ENCODE data around the gene SRP68. TPM values are rescaled to one million over a fixed set of nuclear protein-coding genes. Genes with fewer than 3 reads are reported as not detected.
"Not testable (repeated sequence)": the region's sequence is repeated elsewhere in the genome, so short reads cannot be mapped to it uniquely, and the experiment has no call there.

SRP68 gene
- total and polyA plus RNA-seq, 3 donors from 2014 or later, result 49.2 to 79.6 (median 53.4) TPM

GRCh38 chr17:76080768-76081287 is 8.5 kb upstream of the SRP68 start:
- no peaks in the 10 kb centered on the region for H3K27me3 ChIP-seq
- intact Hi-C loops (cut with DNase I; ENCODE audit: low total_unique reads), result no loop called here
- DNase-seq, result no peak
- H3K36me3 ChIP-seq (ENCODE audit: low read depth, missing control alignments), result no peaks in the 10 kb centered on the region
- H3K4me3 ChIP-seq, result no peak overlapping the region
- TF ChIP-seq POLR2A (IDR thresholded peaks at IDR 0.05) (no peak), CTCF (IDR thresholded peaks at IDR 0.05) (no peak)
- H3K4me1 ChIP-seq, result peaks cover 23% of the 10 kb centered on the region
- H3K9me3 ChIP-seq, result no peaks in the 10 kb centered on the region
- 56 to 58% methylated on average over 6 of the region's 6 CpGs for WGBS, 2 donors
- no peak overlapping the region for H3K27ac ChIP-seq

DNA sequence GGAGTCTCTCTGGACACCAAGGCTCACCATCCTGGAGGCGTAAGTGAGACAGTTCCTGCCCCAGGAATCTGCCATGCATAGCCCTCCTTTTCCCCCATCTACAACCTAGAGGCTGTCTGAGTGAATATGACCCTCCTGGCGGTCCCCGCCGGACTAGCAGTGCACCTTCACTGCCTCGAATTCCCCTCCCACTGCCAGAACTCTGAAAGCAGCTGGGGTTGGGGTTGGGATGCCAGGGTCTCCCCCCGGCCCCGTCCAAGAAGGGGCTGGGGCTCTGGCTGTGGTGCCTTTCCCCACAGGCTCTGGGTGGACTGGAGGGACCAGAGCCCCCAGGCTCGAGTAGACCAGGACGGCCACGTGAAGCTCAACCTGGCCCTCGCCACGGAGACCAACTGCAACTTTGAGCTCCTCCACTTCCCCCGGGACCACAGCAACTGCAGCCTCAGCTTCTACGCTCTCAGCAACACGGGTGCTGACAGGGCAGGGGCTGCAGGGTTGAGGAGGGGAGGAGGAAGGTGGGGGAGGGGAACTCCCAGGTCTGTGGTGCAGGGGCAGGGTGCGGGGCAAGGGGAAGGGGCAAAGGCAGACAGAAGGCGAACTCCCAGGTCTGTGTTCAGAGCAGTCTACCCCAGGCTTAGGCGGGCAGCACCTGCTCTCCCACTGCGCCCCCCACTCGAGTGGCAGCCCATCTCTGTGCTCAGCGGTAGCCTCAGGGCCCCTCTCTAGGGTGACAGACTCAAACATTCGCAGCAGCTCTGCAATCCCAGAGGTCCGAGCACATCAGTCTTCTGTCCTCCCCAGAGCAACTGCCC is 7.8 kb upstream of the SRP68 start:
- Histone ChIP-seq H3K4me3 (no peak overlapping the region), H3K27ac (no peak overlapping the region), H3K36me3 (ENCODE audit: low read depth, missing control alignments) (no peaks in the 10 kb centered on the region), H3K9me3 (no peaks in the 10 kb centered on the region), H3K4me1 (peaks cover 30% of the 10 kb centered on the region), H3K27me3 (no peaks in the 10 kb centered on the region)
- intact Hi-C loops (cut with DNase I; ENCODE audit: low total_unique reads), result no loop called here
- TF ChIP-seq POLR2A (IDR thresholded peaks at IDR 0.05) (no peak), CTCF (IDR thresholded peaks at IDR 0.05) (no peak)
- WGBS, 2 donors, result 28 to 32% methylated on average over 13 to 22 of the region's 23 CpGs
- no peak for DNase-seq

GRCh38 chr17:76079535-76079955 is 7.2 kb upstream of the SRP68 start:
- Histone ChIP-seq H3K4me3 (no peak overlapping the region), H3K4me1 (peaks cover 36% of the 10 kb centered on the region), H3K27ac (no peak overlapping the region), H3K27me3 (no peaks in the 10 kb centered on the region), H3K9me3 (no peaks in the 10 kb centered on the region), H3K36me3 (ENCODE audit: low read depth, missing control alignments) (no peaks in the 10 kb centered on the region)
- TF ChIP-seq CTCF (IDR thresholded peaks at IDR 0.05), result no peak
- no peak for TF ChIP-seq POLR2A (IDR thresholded peaks at IDR 0.05)
- intact Hi-C loops (cut with DNase I; ENCODE audit: low total_unique reads), result no loop called here
- DNase-seq, result no peak
- WGBS, 2 donors, result 42% methylated on average over 9 of the region's 9 CpGs; no CpG with 5 or more reads in 1 of the 2 donors

DNA sequence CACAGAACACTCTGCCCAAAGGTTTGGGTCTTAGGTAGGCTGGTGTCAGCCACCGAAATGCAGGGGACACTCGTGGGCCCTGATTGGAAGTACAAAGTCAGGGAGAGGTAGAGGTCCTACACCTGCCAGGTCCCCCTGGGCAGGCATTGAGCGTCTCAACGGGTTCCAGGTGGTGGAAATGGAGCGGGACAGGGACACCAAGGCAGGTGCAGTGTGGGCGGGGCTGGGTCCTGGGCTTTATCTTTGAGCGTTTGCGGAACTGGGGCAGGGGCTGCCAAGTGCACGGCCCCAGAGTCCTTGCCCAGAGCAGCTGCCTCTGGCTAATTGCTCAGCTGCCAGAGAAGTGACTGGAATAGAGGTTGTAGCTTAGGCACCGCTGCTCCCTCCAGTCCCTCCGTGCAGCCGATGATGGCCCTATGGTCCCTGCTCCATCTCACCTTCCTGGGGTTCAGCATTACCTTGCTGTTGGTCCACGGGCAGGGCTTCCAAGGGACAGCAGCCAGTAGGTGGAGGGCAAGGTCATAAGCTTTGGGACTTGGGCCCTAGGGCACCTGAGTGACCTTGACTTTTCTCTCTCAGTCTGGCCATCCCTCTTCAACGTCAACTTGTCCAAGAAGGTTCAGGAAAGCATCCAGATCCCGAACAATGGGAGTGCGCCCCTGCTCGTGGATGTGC is 6.7 kb upstream of the SRP68 start, which contains the start of gene ZACN:
Gene ZACN (plus strand): TSS at position 323 of the 675 bp plus-strand sequence. CDS start 83 bp downstream, at position 406.
- intact Hi-C loops (cut with DNase I; ENCODE audit: low total_unique reads), result no loop called here
- Histone ChIP-seq H3K36me3 (ENCODE audit: low read depth, missing control alignments) (no peaks in the 10 kb centered on the region), H3K4me3 (no peak within 1 kb of the TSS), H3K9me3 (no peaks in the 10 kb centered on the region), H3K27me3 (no peaks in the 10 kb centered on the region), H3K27ac (no peak within 1 kb of the TSS), H3K4me1 (peaks cover 36% of the 10 kb centered on the region)
- 53 to 63% methylated on average over 6 to 17 of the region's 17 CpGs for WGBS, 2 donors
- no peak for DNase-seq
- no peak for TF ChIP-seq CTCF (IDR thresholded peaks at IDR 0.05)
- TF ChIP-seq POLR2A (IDR thresholded peaks at IDR 0.05), result no peak

GRCh38 chr17:76078370-76078769 is 6.1 kb upstream of the SRP68 start:
- 71 to 76% methylated on average over 5 of the region's 5 CpGs for WGBS, 2 donors
- intact Hi-C loops (cut with DNase I; ENCODE audit: low total_unique reads); H3K9me3 ChIP-seq; H3K36me3 ChIP-seq (ENCODE audit: low read depth, missing control alignments); H3K27ac ChIP-seq; DNase-seq; H3K4me3 ChIP-seq; H3K27me3 ChIP-seq: not testable (repeated sequence)
- peaks cover 36% of the 10 kb centered on the region for H3K4me1 ChIP-seq

Measured in testis (tissue), 3 donors.